GM18526 (cell line): ENCODE results near the gene ZFTA.
A peak's percentile ranks its signal among the peaks of the same experiment; 100 is the strongest.

Experiments used
- POLR2A ChIP-seq: IDR thresholded peaks from 3 replicates; pipeline ENCODE4 v1.6.1; 2011; ENCODE audit not compliant: insufficient read length; ENCODE audit errors: extremely low read depth

ZFTA gene

GRCh38 chr11:63768237-63769041, at the start of gene ZFTA:
Gene ZFTA (minus strand): TSS chr11:63768775. CDS start chr11:63768622, 153 bp downstream.
- no peak for TF ChIP-seq POLR2A

- TF ChIP-seq POLR2A = no peak
Measured at GRCh38 chr11:63817758-63818498, 49.4 kb upstream of the ZFTA start.

DNA sequence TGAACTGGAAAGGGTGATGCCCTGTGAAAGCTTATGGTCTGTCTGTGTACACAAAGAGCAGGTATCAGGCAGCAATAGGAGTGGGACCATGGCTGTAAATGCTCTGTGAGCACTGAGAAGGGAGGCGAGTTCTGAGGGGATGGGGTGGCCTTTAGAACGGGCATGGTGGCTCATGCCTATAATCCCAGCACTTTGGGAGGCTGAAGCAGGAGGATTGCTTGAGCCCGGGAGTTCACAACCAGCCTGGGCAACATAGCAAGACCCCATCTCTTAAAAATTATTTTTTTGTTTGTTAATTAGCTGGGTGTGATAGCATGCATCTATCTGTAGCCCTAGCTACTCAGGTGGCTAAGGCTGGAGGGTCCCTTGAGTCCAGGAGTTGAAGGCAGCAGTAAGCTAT, 48.2 kb upstream of the ZFTA start:
- no peak for TF ChIP-seq POLR2A

GRCh38 chr11:63816166-63816565, 47.6 kb upstream of the ZFTA start:
- TF ChIP-seq POLR2A = no peak

GRCh38 chr11:63814383-63814736, 45.8 kb upstream of the ZFTA start:
- TF ChIP-seq POLR2A = no peak

- TF ChIP-seq POLR2A = no peak
Measured at GRCh38 chr11:63813563-63814382, 45.2 kb upstream of the ZFTA start.

GRCh38 chr11:63813035-63813562, 44.5 kb upstream of the ZFTA start, which contains the start of gene SPINDOC:
Gene SPINDOC (plus strand): TSS chr11:63813456. CDS start chr11:63813687, 231 bp downstream.
- TF ChIP-seq POLR2A = peak; percentile 79

DNA sequence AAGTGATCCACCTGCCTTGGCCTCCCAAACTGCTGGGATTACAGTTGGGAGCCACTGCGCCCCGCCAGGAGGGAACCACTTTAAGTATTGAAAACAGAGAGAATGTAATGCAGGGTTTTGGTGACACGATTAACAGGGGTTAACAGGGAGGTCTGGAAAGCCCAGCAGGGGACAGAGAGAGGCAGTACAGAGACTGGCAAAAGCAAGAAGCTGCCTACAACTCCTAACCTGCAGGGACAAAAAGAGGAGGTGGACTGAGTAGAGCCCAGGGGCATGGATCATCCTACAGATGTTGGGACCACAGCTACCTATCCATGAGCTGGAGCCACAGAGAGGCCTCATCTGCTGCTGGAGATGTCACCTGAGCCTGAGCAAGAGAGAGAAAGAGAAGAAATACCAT, 42.9 kb upstream of the ZFTA start:
- no peak for TF ChIP-seq POLR2A

DNA sequence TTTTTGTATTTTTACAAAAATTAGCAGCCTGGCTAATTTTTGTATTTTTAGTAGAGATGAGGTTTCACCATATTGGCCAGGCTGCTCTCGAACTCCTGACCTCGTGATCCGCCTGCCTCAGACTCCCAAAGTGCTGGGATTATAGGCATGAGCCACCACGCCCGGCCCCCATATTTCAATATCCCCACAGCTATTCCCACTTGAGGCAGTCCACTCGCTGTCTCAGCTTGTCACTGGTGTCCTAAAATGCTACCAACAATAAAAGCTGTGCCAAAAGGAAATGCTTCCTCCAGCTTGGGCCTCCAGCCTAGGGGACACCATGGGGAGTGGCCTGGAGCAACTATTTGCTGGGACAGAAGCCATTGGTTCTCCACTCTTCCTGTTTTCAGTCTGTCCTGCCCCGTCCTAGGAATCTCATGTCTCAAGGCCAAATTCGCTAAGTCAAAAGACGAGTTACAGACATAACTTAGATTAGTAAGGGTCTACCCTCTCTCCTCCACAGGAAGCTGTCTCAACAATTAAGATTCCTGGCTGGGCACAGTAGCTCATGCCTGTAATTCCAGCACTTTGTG, 37.4 kb upstream of the ZFTA start:
- no peak for TF ChIP-seq POLR2A

GRCh38 chr11:63804259-63804658, 35.7 kb upstream of the ZFTA start:
- TF ChIP-seq POLR2A = no peak

GRCh38 chr11:63802637-63803414, 34.3 kb upstream of the ZFTA start:
- TF ChIP-seq POLR2A = no peak

DNA sequence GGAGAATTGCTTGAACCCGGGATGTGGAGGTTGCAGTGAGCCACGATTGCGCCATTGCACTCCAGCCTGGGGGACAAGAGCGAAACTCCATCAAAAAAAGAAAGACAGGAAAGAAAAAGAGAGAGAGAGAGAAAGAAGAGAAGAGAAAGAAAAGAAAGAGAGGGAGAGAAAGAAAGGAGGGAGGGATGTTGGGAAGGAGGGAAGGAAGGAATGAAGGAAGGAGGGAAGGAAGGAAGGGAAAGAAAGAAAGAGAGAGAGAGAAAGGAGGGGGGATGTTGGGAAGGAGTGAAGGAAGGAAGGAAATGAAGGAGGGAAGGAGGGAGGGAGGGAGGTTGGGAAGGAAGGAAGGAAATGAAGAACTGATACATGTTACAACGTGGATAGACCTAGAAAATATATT, 32.3 kb upstream of the ZFTA start:
- TF ChIP-seq POLR2A = no peak

DNA sequence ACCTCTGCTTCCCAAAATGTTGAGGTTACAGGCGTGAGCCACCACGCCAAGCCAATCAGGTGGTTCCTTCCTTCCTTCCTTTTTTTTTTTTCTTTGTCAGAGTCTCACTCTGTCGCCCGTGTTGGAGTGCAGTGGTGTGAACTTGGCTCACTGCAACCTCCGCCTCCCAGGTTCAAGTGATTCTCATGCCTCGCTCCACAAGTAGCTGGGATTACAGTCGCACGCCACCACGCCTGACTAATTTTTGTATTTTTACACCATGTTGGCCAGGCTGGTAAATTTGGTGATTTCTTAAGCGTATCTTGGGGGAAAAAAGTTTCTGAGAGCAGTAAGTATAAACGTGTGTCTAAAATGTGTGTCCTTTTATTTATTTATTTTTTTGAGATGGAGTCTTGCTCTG, 26.5 kb upstream of the ZFTA start:
- TF ChIP-seq POLR2A = no peak

GRCh38 chr11:63793161-63793560, 24.6 kb upstream of the ZFTA start:
- no peak for TF ChIP-seq POLR2A
